Measurements from ENCODE around the gene TMPRSS3.
"Not testable (repeated sequence)": the region's sequence is repeated elsewhere in the genome, so short reads cannot be mapped to it uniquely, and the experiment has no call there.

TMPRSS3 gene

DNA sequence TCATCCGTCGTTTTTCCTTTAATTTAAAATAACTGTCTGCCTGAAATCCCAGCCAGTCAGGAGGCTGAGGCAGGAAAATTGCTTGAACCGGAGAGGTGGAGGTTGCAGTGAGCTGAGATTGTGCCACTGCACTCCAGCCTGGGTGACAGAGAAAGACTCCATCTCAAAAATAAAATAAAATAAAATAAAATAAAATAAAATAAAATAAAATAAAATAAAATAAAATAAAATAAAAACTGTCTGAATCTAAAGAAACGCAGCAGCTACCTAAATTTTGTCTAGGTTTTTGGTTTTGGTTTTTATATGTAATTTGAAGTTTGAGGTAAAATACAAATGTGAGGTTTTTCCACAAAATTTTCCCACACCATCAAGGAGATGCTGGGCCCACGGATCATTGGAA is 12.9 kb upstream of the TMPRSS3 start:
- not testable (repeated sequence) for H3K27ac ChIP-seq (ENCODE audit: low read depth, low read length); H2AFZ ChIP-seq (ENCODE audit: low read length, unreplicated experiment); H3K36me3 ChIP-seq (ENCODE audit: insufficient read depth, low read length); H3K4me3 ChIP-seq (ENCODE audit: low read depth, low read length); H3K4me1 ChIP-seq (ENCODE audit: control insufficient read depth, insufficient read depth, low read length, unreplicated experiment); H3K79me2 ChIP-seq (ENCODE audit: control insufficient read depth, insufficient read depth, low read length, unreplicated experiment)
- H3K27me3 ChIP-seq (ENCODE audit: insufficient read depth, low read length), result peaks cover 88% of the 10 kb centered on the region

DNA sequence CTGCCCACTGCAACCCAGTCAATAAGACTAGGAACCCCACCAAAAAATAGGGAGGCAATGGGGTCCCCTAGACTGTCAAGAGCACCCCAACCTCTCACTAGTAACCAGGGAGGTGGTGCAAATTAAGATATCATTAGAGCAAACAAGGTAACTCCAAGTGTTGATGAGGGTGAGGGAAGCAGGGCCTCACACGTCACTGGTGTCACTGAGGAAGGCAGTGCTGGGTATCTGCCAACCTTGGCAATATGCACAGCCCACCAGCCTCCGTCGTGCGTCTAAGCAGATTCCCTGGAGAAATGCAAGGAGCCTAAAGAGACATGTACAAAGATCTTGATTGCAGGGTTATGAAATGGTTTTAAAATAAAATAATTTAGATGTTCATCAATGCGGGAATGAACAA is 11.6 kb upstream of the TMPRSS3 start:
- peaks cover 76% of the 10 kb centered on the region for H3K27me3 ChIP-seq (ENCODE audit: insufficient read depth, low read length)
- no peak overlapping the region for H3K27ac ChIP-seq (ENCODE audit: low read depth, low read length)
- no peaks in the 10 kb centered on the region for H3K79me2 ChIP-seq (ENCODE audit: control insufficient read depth, insufficient read depth, low read length, unreplicated experiment)
- no peaks in the 10 kb centered on the region for H3K36me3 ChIP-seq (ENCODE audit: insufficient read depth, low read length)
- no peaks in the 10 kb centered on the region for H3K4me1 ChIP-seq (ENCODE audit: control insufficient read depth, insufficient read depth, low read length, unreplicated experiment)
- no peak overlapping the region for H3K4me3 ChIP-seq (ENCODE audit: low read depth, low read length)
- H2AFZ ChIP-seq (ENCODE audit: low read length, unreplicated experiment), result no peak overlapping the region

DNA sequence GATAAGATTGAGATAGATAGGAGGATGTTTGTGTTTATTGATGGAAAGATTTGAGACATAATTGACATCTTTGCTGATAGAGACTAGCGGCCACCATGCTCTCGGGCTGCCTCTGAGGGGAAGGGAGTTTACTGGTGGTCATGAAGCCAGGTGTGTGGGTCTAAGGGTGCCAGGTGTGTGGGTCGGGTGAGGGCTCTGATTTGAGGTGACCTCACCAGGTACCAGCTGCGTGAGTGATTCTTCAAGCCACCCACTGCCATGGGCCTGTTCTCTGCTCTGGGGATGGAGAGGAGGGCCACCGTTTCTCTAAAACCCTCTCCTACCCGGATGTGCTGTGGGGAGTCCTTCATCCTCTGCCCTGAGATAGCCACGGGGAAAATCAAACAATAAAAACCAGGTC is 11.0 kb upstream of the TMPRSS3 start:
- H3K4me3 ChIP-seq (ENCODE audit: low read depth, low read length), result no peak overlapping the region
- no peak overlapping the region for H2AFZ ChIP-seq (ENCODE audit: low read length, unreplicated experiment)
- no peaks in the 10 kb centered on the region for H3K36me3 ChIP-seq (ENCODE audit: insufficient read depth, low read length)
- H3K79me2 ChIP-seq (ENCODE audit: control insufficient read depth, insufficient read depth, low read length, unreplicated experiment), result no peaks in the 10 kb centered on the region
- peaks cover 73% of the 10 kb centered on the region for H3K27me3 ChIP-seq (ENCODE audit: insufficient read depth, low read length)
- no peak overlapping the region for H3K27ac ChIP-seq (ENCODE audit: low read depth, low read length)
- no peaks in the 10 kb centered on the region for H3K4me1 ChIP-seq (ENCODE audit: control insufficient read depth, insufficient read depth, low read length, unreplicated experiment)

DNA sequence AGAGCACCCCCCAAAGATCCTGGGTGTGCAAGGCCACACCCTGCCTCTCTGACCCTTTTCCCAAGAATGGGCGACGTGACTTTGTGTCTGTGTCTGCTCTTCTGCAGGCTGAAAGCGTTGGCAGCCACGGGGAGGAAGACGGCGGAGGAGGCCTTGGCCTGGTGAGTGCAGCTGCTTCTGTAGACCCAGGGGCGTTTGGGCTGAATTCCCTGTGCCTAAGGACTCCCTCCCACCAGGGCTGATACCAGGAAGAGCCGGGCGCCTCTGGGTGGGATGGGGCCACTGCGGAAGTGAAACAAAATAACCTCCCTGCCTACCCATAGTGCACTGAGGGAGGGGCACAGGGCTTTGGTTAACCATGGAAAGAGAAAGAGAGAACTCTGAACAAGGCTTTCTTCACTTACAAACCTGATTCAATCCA is 10.4 kb upstream of the TMPRSS3 start:
- H3K79me2 ChIP-seq (ENCODE audit: control insufficient read depth, insufficient read depth, low read length, unreplicated experiment), result no peaks in the 10 kb centered on the region
- H3K27ac ChIP-seq (ENCODE audit: low read depth, low read length), result no peak overlapping the region
- H3K4me3 ChIP-seq (ENCODE audit: low read depth, low read length), result no peak overlapping the region
- H3K4me1 ChIP-seq (ENCODE audit: control insufficient read depth, insufficient read depth, low read length, unreplicated experiment), result no peaks in the 10 kb centered on the region
- H3K27me3 ChIP-seq (ENCODE audit: insufficient read depth, low read length), result peaks cover 70% of the 10 kb centered on the region
- no peak overlapping the region for H2AFZ ChIP-seq (ENCODE audit: low read length, unreplicated experiment)
- no peaks in the 10 kb centered on the region for H3K36me3 ChIP-seq (ENCODE audit: insufficient read depth, low read length)

DNA sequence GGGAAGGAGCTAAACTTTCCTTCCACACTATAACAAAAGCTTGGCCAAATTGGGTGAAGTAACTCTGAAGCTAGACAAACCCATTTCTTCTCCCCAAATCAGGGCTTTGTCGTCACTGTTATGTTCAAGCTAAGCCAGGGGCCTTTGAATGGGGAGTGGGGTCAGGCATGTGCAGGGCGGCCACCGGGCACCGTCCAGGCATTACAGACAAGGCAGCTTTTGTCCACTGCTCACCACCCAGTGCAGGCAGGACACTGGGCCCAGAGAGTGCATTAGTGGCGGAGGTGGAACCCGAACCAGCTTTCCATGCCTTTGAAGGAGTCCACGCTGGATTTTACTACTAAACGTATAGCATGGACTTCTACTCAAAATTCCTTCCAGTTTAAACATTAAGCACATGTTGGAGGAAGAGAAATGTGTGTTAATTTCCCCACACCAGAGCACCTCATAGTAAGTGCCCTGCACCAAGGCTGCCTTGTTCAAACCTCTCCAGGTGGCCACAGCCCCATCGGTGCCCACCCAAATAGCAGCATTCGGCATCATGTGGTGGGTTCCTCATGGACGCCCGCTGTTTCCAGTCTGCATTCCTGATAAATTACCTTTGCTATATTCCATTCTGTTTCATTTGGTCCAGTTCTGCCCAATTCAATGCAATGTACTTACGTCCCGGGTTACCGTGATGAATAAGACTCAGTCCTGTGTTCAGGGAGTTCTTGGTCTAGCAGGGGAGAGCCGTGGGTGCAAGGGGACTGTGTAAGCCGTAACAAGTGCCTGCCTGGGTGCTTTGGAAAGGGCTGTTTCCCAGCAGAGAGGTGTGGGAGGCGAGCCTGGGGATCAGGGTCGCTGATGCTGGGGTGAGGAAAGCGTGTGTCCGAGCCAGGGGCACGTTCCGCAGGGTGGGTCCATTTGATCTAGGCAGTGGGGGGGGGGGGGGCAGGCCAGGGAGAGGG is 9.5 kb upstream of the TMPRSS3 start:
- H3K36me3 ChIP-seq (ENCODE audit: insufficient read depth, low read length), result no peaks in the 10 kb centered on the region
- no peak overlapping the region for H2AFZ ChIP-seq (ENCODE audit: low read length, unreplicated experiment)
- H3K79me2 ChIP-seq (ENCODE audit: control insufficient read depth, insufficient read depth, low read length, unreplicated experiment), result no peaks in the 10 kb centered on the region
- no peak overlapping the region for H3K4me3 ChIP-seq (ENCODE audit: low read depth, low read length)
- peaks cover 61% of the 10 kb centered on the region for H3K27me3 ChIP-seq (ENCODE audit: insufficient read depth, low read length)
- H3K4me1 ChIP-seq (ENCODE audit: control insufficient read depth, insufficient read depth, low read length, unreplicated experiment), result no peaks in the 10 kb centered on the region
- H3K27ac ChIP-seq (ENCODE audit: low read depth, low read length), result no peak overlapping the region

DNA sequence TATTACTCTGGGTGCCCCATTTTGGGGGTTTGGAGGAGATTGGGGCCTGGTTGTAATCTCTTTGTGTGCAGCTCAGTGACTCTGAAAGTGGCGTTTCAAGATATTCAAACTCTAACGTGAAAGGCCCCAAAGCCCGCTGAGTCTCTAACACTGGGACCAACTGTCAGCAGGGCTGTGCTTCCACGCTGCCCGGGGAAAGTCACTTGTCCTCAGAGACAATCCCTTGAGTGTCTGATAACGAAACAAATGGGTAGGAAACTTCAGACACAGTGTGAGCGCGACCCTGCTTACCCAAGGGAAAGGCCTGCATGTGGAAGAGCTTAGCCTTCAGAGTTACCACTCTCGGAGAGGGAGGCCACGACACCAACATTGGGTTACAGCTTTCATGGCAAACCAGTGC is 8.7 kb upstream of the TMPRSS3 start:
- no peak overlapping the region for H3K27ac ChIP-seq (ENCODE audit: low read depth, low read length)
- no peak overlapping the region for H3K4me3 ChIP-seq (ENCODE audit: low read depth, low read length)
- H3K79me2 ChIP-seq (ENCODE audit: control insufficient read depth, insufficient read depth, low read length, unreplicated experiment), result no peaks in the 10 kb centered on the region
- H3K36me3 ChIP-seq (ENCODE audit: insufficient read depth, low read length), result no peaks in the 10 kb centered on the region
- H3K27me3 ChIP-seq (ENCODE audit: insufficient read depth, low read length), result peaks cover 53% of the 10 kb centered on the region
- no peak overlapping the region for H2AFZ ChIP-seq (ENCODE audit: low read length, unreplicated experiment)
- H3K4me1 ChIP-seq (ENCODE audit: control insufficient read depth, insufficient read depth, low read length, unreplicated experiment), result no peaks in the 10 kb centered on the region

DNA sequence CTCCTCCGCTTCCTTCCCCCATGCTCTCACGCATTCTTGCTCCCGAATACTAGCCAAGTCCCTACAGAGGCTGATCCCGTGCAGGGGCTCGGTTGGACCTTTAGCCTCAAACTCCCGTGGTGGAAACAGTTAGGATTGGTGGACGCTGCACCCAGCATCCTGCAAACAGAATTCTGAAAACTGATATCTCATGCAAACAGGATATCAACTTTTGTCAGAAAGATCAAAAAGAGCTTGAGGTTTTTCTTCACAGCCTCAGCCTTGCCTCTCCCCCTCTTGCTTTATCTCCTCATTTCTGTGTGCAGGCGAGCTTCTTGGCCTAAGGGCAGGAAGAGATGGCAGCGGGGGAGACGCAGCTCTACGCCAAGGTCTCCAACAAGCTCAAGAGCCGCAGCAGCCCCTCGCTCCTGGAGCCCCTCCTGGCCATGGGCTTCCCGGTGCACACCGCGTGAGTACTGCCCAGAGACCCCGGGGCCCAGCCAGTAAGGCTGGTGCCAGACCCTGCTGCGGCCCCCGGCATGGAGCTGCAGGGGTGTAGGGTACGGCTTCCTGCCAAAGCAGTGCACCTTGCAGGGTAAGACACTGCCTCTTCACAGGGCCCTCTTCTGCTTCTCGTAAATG is 7.9 kb upstream of the TMPRSS3 start, which contains the start of gene UBASH3A:
Gene UBASH3A (plus strand): TSS at position 292 of the 621 bp plus-strand sequence. CDS start 44 bp downstream, at position 336.
- Histone ChIP-seq H3K4me3 (ENCODE audit: low read depth, low read length) (no peak within 1 kb of the TSS), H3K27me3 (ENCODE audit: insufficient read depth, low read length) (peaks cover 46% of the 10 kb centered on the region), H3K27ac (ENCODE audit: low read depth, low read length) (no peak within 1 kb of the TSS), H2AFZ (ENCODE audit: low read length, unreplicated experiment) (no peak within 1 kb of the TSS), H3K36me3 (ENCODE audit: insufficient read depth, low read length) (no peaks in the 10 kb centered on the region), H3K79me2 (ENCODE audit: control insufficient read depth, insufficient read depth, low read length, unreplicated experiment) (no peaks in the 10 kb centered on the region), H3K4me1 (ENCODE audit: control insufficient read depth, insufficient read depth, low read length, unreplicated experiment) (no peaks in the 10 kb centered on the region)

DNA sequence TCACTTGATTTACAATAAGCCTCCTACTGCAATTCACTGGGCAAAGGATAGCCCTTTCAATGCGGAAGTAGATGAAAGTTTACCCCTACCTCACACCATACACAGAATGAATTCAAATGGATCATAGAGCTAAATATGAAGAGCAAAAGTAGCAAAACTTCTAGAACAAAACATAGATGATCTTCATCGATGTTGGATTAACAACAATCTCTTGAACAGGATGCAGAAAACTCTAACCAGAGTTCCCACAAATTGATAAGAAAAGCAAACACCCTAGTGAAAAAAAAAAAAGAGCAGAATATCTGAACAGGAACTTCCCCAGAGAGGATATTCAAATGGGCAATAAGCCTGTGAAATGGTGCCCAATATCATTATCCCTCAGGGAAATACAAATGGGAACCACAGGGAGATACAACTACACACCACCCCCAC is 6.0 kb upstream of the TMPRSS3 start:
- no peaks in the 10 kb centered on the region for H3K79me2 ChIP-seq (ENCODE audit: control insufficient read depth, insufficient read depth, low read length, unreplicated experiment)
- H3K36me3 ChIP-seq (ENCODE audit: insufficient read depth, low read length), result no peaks in the 10 kb centered on the region
- peaks cover 46% of the 10 kb centered on the region for H3K27me3 ChIP-seq (ENCODE audit: insufficient read depth, low read length)
- H3K4me3 ChIP-seq (ENCODE audit: low read depth, low read length), result no peak overlapping the region
- no peak overlapping the region for H2AFZ ChIP-seq (ENCODE audit: low read length, unreplicated experiment)
- no peak overlapping the region for H3K27ac ChIP-seq (ENCODE audit: low read depth, low read length)
- no peaks in the 10 kb centered on the region for H3K4me1 ChIP-seq (ENCODE audit: control insufficient read depth, insufficient read depth, low read length, unreplicated experiment)

DNA sequence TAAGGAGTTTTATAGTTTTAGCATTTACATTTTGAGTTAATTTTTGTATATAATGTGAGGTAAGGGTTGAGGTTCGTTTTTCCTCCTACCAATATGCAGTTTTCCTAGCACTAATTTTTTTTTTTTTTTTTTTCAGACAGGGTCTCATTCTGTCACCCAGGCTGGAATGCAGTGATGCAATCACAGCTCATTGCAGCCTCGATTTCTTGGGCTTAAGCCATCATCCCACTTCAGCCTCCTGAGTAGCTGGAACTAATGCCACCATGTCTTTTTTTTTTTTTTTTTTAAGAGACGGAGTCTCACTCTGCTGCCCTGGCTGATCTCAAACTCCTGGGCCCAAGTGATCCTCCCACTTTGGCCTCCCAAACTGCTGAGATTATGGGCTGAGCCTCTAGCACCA is 5.3 kb upstream of the TMPRSS3 start:
- no peaks in the 10 kb centered on the region for H3K36me3 ChIP-seq (ENCODE audit: insufficient read depth, low read length)
- H3K27ac ChIP-seq (ENCODE audit: low read depth, low read length), result no peak overlapping the region
- H2AFZ ChIP-seq (ENCODE audit: low read length, unreplicated experiment), result no peak overlapping the region
- no peaks in the 10 kb centered on the region for H3K79me2 ChIP-seq (ENCODE audit: control insufficient read depth, insufficient read depth, low read length, unreplicated experiment)
- peaks cover 46% of the 10 kb centered on the region for H3K27me3 ChIP-seq (ENCODE audit: insufficient read depth, low read length)
- no peaks in the 10 kb centered on the region for H3K4me1 ChIP-seq (ENCODE audit: control insufficient read depth, insufficient read depth, low read length, unreplicated experiment)
- H3K4me3 ChIP-seq (ENCODE audit: low read depth, low read length), result no peak overlapping the region

DNA sequence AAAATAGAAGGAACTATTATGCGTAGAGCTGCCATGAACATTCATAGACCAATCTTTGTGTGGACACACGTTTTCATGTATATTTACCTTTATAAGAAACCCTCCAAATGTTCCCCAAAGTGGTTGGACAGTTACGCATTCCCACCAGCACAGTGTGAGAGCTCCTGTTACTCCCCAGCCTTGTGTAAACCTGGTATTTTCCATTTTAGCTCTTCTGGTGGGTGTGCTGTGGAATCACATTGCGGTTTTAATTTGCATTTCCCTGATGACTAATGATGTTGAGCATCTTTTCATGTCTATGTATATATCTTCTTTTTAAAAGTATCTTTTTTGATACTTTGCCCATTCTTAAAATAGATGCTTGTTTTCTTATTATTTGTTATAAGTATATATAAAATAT is 4.7 kb upstream of the TMPRSS3 start:
- no peak overlapping the region for H3K4me3 ChIP-seq (ENCODE audit: low read depth, low read length)
- no peaks in the 10 kb centered on the region for H3K36me3 ChIP-seq (ENCODE audit: insufficient read depth, low read length)
- peaks cover 48% of the 10 kb centered on the region for H3K27me3 ChIP-seq (ENCODE audit: insufficient read depth, low read length)
- no peak overlapping the region for H2AFZ ChIP-seq (ENCODE audit: low read length, unreplicated experiment)
- H3K79me2 ChIP-seq (ENCODE audit: control insufficient read depth, insufficient read depth, low read length, unreplicated experiment), result no peaks in the 10 kb centered on the region
- no peaks in the 10 kb centered on the region for H3K4me1 ChIP-seq (ENCODE audit: control insufficient read depth, insufficient read depth, low read length, unreplicated experiment)
- H3K27ac ChIP-seq (ENCODE audit: low read depth, low read length), result no peak overlapping the region

Data from ACC112 (cell line).